ENCODE data around the gene TPPP2.

The TPPP2 gene

GRCh38 chr14:21066882-21067502 is 37.0 kb downstream of the TPPP2 start:
- H3K27ac ChIP-seq (ENCODE audit: low read depth, low read length, poor library complexity, severe bottlenecking) = no peak overlapping the region
- H3K4me3 ChIP-seq (ENCODE audit: low read depth, low read length, poor library complexity, severe bottlenecking) = no peak overlapping the region
- no peaks in the 10 kb centered on the region for H3K79me2 ChIP-seq (ENCODE audit: insufficient read depth, low read length)
- no peaks in the 10 kb centered on the region for H3F3A ChIP-seq (ENCODE audit: insufficient read depth, low read length)
- no peaks in the 10 kb centered on the region for H3K9me3 ChIP-seq (ENCODE audit: low read length)
- H3K36me3 ChIP-seq (ENCODE audit: insufficient read depth, low read length) = no peaks in the 10 kb centered on the region
- no peak overlapping the region for H3K9ac ChIP-seq (ENCODE audit: low read length)
- H4K20me1 ChIP-seq (ENCODE audit: insufficient read depth, low read length) = no peaks in the 10 kb centered on the region
- TF ChIP-seq EZH2 (IDR thresholded peaks at IDR 0.05; ENCODE audit: borderline replicate concordance, low read length) = no peak
- TF ChIP-seq, protein P1, sequence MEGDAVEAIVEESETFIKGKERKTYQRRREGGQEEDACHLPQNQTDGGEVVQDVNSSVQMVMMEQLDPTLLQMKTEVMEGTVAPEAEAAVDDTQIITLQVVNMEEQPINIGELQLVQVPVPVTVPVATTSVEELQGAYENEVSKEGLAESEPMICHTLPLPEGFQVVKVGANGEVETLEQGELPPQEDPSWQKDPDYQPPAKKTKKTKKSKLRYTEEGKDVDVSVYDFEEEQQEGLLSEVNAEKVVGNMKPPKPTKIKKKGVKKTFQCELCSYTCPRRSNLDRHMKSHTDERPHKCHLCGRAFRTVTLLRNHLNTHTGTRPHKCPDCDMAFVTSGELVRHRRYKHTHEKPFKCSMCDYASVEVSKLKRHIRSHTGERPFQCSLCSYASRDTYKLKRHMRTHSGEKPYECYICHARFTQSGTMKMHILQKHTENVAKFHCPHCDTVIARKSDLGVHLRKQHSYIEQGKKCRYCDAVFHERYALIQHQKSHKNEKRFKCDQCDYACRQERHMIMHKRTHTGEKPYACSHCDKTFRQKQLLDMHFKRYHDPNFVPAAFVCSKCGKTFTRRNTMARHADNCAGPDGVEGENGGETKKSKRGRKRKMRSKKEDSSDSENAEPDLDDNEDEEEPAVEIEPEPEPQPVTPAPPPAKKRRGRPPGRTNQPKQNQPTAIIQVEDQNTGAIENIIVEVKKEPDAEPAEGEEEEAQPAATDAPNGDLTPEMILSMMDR (IDR thresholded peaks at IDR 0.05; ENCODE audit: low read length) = peak; percentile 36; the same call in 1 of the 2 replicates
- H3K4me2 ChIP-seq (ENCODE audit: low read length) = no peak overlapping the region
- H3K9me2 ChIP-seq (ENCODE audit: low read depth, low read length) = no peaks in the 10 kb centered on the region
- H3K27me3 ChIP-seq (ENCODE audit: insufficient read depth, low read length) = peaks cover 10% of the 10 kb centered on the region
- H2AFZ ChIP-seq (ENCODE audit: low read length) = no peak overlapping the region
- peaks cover 22% of the 10 kb centered on the region for H3K4me1 ChIP-seq (ENCODE audit: insufficient read depth, low read length, severe bottlenecking)

DNA sequence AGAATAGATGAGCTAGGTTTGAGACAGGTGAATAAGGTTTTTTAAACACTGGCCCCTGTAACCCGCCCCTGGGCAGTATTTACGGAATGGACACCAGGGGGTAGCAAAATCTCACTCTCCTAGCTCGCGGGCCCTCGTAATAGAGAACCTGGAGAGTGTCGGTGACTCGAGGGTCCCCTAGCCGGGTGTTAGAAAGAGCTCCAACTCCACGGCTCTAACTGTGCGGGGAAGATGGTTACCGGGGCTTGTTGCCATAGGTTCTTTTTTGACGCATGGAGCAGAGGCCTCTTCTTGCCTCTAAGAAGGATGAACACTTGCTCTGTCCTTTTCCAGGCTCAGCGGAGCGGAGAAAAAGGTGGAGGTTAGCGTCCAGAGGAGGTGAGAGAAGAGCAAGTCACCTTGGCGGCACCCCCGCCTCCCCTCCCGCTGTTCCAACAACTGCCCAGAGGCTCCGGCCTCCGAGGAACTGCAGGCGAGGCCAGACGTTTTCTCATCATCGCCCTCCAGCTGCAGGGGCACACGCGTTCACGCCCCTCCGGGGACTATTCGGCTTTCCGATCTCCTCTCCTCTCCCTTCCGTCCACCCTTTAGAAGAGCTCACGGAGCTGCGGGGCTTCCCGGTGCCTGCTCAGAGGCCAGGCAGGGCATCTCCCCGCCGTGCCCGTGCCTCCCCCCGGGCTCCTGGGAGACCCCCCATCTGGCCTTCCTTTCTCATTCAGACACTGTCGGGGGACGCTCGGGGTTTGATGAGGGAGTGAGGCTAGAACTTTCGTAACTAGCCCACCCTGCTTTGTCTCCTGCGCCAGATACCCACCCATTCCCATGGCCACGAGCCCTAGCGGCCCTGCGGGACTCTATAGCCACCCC is 38.7 kb downstream of the TPPP2 start:
- Histone ChIP-seq H3K4me1 (ENCODE audit: insufficient read depth, low read length, severe bottlenecking) (peaks cover 22% of the 10 kb centered on the region), H4K20me1 (ENCODE audit: insufficient read depth, low read length) (no peaks in the 10 kb centered on the region), H3K79me2 (ENCODE audit: insufficient read depth, low read length) (no peaks in the 10 kb centered on the region), H3K36me3 (ENCODE audit: insufficient read depth, low read length) (no peaks in the 10 kb centered on the region), H3K4me2 (ENCODE audit: low read length) (peak overlapping the region; percentile 78; the same call in 1 of the 2 replicates), H3K27me3 (ENCODE audit: insufficient read depth, low read length) (peaks cover 10% of the 10 kb centered on the region), H3K9me3 (ENCODE audit: low read length) (no peaks in the 10 kb centered on the region), H3K27ac (ENCODE audit: low read depth, low read length, poor library complexity, severe bottlenecking) (no peak overlapping the region), H3K9ac (ENCODE audit: low read length) (no peak overlapping the region), H3F3A (ENCODE audit: insufficient read depth, low read length) (no peaks in the 10 kb centered on the region), H3K9me2 (ENCODE audit: low read depth, low read length) (no peaks in the 10 kb centered on the region), H2AFZ (ENCODE audit: low read length) (no peak overlapping the region), H3K4me3 (ENCODE audit: low read depth, low read length, poor library complexity, severe bottlenecking) (no peak overlapping the region)
- TF ChIP-seq, protein P1 (IDR thresholded peaks at IDR 0.05; ENCODE audit: low read length) = peak; percentile 48
- TF ChIP-seq EZH2 (IDR thresholded peaks at IDR 0.05; ENCODE audit: borderline replicate concordance, low read length) = no peak; the same call in 1 of the 2 replicates

DNA sequence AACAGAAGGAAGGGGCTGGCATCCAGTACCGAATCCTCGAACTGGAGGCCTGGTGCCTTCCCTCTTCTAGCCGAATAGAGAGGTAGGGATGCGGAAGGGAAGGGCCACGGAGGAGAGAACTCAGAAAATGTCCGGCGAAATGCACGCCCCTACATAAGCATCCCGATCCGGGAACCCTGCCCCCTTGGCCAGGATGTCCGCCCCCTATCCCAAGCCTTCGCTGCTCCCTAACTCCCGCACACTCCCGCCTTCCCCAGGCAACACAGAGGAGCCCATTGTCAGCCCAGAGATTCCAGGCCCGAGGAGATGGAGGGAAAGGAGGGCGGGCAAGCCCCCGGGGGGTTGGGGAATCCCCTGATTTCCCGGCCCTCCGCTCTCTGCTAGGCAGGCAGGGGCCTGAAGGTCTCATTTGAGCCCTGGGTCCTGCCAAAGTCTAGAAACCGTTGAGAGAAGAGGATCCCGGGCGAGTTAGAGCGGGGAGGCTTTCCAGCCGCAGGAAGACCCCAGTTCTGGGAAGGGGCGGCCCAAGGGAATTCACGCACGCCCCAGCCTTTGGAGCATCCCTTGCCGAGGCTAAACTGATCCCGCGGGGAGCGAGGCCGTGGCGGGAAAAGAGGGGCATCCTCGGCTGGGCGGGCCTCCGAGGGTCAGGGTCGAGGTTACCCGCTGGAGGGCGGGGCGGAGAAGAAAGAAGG is 39.5 kb downstream of the TPPP2 start:
- Histone ChIP-seq H3K4me3 (ENCODE audit: low read depth, low read length, poor library complexity, severe bottlenecking) (peak overlapping the region; percentile 55), H3K27ac (ENCODE audit: low read depth, low read length, poor library complexity, severe bottlenecking) (no peak overlapping the region), H3K4me1 (ENCODE audit: insufficient read depth, low read length, severe bottlenecking) (peaks cover 22% of the 10 kb centered on the region), H4K20me1 (ENCODE audit: insufficient read depth, low read length) (no peaks in the 10 kb centered on the region), H3K9ac (ENCODE audit: low read length) (no peak overlapping the region), H3K36me3 (ENCODE audit: insufficient read depth, low read length) (no peaks in the 10 kb centered on the region), H3K9me2 (ENCODE audit: low read depth, low read length) (no peaks in the 10 kb centered on the region), H3F3A (ENCODE audit: insufficient read depth, low read length) (no peaks in the 10 kb centered on the region), H3K4me2 (ENCODE audit: low read length) (peak overlapping the region; percentile 78; the same call in 1 of the 2 replicates), H3K79me2 (ENCODE audit: insufficient read depth, low read length) (no peaks in the 10 kb centered on the region), H2AFZ (ENCODE audit: low read length) (no peak overlapping the region), H3K9me3 (ENCODE audit: low read length) (no peaks in the 10 kb centered on the region), H3K27me3 (ENCODE audit: insufficient read depth, low read length) (peaks cover 10% of the 10 kb centered on the region)
- no peak; the same call in 1 of the 2 replicates for TF ChIP-seq EZH2 (IDR thresholded peaks at IDR 0.05; ENCODE audit: borderline replicate concordance, low read length)
- TF ChIP-seq, protein P1 (IDR thresholded peaks at IDR 0.05; ENCODE audit: low read length) = no peak

All from OCI-LY1 (cell line).